Glomerular visceral epithelial cell (primary cell): ENCODE data around the gene DLG1.

Experiments
- DNase-seq: peaks from one replicate; pipeline ENCODE4 v3.0.0-alpha.2; 2016; ENCODE audit errors: extremely low spot score

DLG1 gene

GRCh38 chr3:196998966-196999760 is 299.2 kb downstream of the DLG1 start:
- no peak for DNase-seq

DNA sequence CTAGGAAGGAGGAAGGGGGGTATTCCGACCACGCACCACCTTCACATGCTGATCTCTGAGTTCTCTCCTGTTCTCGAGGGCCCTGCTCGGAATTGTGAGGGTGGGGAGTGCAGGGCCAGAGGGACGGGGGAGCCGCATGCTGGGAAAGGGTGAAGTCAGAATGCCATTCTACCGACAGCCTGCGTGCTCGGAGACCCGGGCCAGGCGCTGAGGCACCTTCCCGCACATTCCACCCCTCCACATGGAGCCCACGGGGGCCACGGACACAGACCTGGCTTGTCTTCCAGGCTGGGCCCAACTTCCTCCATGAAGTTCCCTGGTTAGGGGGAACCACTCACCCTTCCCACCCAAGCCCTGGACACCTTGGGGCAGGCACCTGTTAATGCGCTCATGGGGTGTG is 301.1 kb downstream of the DLG1 start:
- no peak for DNase-seq

DNA sequence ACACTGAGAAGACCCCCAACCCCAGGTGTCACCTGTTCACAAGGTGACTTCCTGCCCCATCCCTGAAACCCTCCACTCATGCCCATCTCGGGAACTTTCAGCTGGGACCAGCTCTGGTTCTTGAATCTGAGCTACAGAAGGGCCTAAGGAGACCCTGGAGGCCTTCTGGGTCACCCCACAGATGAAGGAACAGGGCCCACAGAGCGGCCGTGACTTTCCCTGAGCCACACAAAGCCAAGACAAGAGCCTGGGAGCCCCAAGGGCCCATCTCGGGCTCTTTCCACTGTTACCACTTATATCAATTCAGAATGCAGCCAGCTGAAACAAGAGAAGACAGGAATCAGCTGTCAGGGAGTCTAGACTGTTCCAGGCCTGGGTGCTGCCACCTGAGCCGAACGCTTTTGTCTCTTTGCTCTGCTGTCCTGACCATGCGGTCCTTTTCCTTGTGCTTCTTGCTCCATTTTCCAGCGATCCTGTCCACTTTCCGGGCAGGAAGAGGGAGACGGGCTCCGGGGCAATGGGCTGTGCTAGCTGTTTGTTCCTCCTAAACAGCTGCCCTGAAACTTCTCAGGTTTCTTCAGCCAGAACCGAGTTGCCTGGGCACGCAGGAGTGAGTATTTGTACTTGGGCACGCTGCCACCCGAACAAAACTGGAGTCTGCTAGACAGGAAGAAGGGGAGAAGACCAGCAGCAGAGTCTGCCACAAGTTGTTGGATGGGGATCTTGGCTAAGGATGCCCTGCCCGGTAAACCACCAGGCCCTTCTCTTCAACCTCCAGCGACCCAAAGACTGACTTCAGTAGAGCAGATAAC is 301.8 kb downstream of the DLG1 start:
- no peak for DNase-seq

GRCh38 chr3:196995646-196996355 is 302.6 kb downstream of the DLG1 start:
- DNase-seq: no peak

DNA sequence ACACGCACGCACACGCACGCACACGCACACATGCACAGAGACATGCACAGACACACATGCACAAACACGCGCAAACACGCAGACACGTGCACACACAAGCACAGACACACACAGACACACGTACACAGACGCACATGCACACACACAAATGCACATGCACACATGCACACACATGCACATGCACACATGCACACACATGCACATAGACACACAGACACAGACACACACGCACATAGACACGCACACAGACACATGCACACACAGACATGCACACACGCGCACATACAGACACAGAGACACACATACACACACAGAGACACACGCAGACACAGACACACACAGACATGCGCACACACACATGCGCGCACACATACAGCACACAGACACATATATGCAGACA is 303.4 kb downstream of the DLG1 start:
- no peak for DNase-seq

DNA sequence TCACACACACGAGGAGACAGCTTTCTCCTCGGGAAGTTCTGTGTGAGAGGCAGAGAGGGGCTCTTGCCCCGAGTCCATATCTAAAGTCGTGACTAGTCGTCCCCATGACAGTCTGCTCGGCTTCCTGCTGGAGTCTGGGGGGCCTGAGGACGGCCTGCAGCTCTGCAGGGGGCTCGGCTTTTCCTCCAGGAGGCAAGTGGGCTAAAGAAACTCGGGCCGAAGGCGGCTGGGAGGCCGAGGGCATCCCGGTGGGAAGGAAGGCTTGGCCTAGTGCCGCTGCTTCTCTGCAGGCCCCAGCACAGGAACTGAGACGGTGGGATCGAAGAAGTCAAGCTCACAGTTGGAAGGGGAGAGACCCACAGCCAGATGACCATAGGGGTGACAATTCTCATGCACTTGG is 304.4 kb downstream of the DLG1 start:
- no peak for DNase-seq
